Testis (tissue), 2 donors: Measurements from ENCODE around the gene DHRS2.

Experiments
- POLR2A ChIP-seq: fragments of 450-650 bp; IDR thresholded peaks from one replicate; pipeline ENCODE4 v1.6.1; 2017; ENCODE audit warnings: antibody characterized with exemption, mild to moderate bottlenecking, moderate library complexity
- TF ChIP-seq, protein P1 (sequence below), 3 experiments: fragments of 450-650 bp in 2 of 3; fragments of 200-600 bp in 1 of 3; sonication (generic) in 1 of 3; IDR thresholded peaks; one replicate each; pipeline ENCODE4 v1.5.1; 2016 to 2019; ENCODE audit warnings: antibody characterized with exemption in 3 of 3, mild to moderate bottlenecking in 2 of 3, moderate library complexity in 1 of 3

DNA sequence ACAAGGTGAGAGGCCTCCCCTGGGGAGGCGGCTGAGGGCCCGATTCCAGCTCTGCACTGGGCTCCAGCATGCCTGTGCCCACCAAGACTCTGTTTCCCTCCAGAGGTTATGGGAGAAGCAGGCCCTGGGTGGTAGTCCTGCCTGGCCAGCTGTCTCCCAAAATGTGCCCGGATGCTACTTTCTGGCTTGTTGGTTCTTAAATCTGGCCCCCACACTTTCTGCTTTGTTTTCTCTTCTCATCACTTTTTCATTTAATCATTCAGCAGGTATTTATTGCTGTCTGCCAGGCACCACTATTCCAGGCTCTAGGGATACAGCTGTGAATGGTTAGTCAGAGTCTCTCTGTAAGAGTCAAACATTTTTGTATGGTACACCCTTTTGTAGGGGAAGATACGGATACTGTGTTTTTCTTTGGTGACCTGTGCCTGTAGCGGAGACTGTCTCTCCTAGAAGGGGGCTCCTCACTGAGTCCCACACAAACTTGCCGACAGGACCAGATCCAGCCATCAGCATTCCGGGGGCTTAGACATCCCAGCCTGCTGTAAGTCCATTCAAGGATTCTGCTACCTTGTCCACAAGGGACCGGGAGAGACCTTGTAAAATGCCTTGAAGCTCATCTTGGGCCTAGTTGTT is 3.8 kb downstream of the DHRS2 start:
- TF ChIP-seq, protein P1, sequence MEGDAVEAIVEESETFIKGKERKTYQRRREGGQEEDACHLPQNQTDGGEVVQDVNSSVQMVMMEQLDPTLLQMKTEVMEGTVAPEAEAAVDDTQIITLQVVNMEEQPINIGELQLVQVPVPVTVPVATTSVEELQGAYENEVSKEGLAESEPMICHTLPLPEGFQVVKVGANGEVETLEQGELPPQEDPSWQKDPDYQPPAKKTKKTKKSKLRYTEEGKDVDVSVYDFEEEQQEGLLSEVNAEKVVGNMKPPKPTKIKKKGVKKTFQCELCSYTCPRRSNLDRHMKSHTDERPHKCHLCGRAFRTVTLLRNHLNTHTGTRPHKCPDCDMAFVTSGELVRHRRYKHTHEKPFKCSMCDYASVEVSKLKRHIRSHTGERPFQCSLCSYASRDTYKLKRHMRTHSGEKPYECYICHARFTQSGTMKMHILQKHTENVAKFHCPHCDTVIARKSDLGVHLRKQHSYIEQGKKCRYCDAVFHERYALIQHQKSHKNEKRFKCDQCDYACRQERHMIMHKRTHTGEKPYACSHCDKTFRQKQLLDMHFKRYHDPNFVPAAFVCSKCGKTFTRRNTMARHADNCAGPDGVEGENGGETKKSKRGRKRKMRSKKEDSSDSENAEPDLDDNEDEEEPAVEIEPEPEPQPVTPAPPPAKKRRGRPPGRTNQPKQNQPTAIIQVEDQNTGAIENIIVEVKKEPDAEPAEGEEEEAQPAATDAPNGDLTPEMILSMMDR (IDR thresholded peaks at IDR 0.05), result no peak
- TF ChIP-seq POLR2A, result no peak
